ENCODE measurements around the gene JAZF1. TPM values are rescaled to one million over a fixed set of nuclear protein-coding genes. Genes with fewer than 3 reads are reported as not detected.

JAZF1 gene
- total RNA-seq, 2 donors from 2014 or later = 4.0 to 4.9 TPM

GRCh38 chr7:28224675-28225074, 44.1 kb upstream of the JAZF1 start:
- no peak for TF ChIP-seq POLR2A (IDR thresholded peaks at IDR 0.05)
- TF ChIP-seq CTCF (IDR thresholded peaks at IDR 0.05) = no peak
- H3K9me3 ChIP-seq = no peaks in the 10 kb centered on the region
- intact Hi-C loops (cut with DNase I) = no loop called here
- H3K4me3 ChIP-seq = no peak overlapping the region
- no peak overlapping the region for H3K27ac ChIP-seq
- H3K4me1 ChIP-seq = no peaks in the 10 kb centered on the region
- no peaks in the 10 kb centered on the region for H3K27me3 ChIP-seq
- DNase-seq = no peak
- ATAC-seq = no peak
- 90 to 95% methylated on average over 1 of the region's 1 CpG for WGBS, 2 donors
- no peaks in the 10 kb centered on the region for H3K36me3 ChIP-seq (replicated peaks in 1 of 2; ENCODE audit: insufficient read depth in 1 of 2, low read depth in 2 of 2)

DNA sequence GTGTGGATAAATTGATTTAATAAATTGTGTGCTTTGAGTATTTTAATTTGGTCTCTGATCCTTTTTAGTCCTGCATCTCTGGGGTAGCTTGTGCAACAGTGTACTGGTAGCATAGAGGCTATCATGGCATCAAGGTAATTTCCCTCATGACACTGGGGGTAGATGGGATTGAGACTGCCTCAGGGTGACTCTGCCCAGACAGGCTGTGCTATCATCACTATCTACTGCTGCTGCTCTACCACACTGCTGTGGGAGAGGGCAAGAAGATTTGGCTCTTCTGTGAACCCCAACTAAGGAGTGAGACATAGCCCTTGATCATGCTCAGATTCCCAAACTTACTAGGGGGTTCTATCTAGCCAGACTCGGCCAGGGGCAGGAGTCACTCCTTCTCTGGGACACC, 43.6 kb upstream of the JAZF1 start:
- Histone ChIP-seq H3K4me3 (no peak overlapping the region), H3K36me3 (replicated peaks in 1 of 2; ENCODE audit: insufficient read depth in 1 of 2, low read depth in 2 of 2) (no peaks in the 10 kb centered on the region), H3K4me1 (no peaks in the 10 kb centered on the region), H3K27ac (no peak overlapping the region), H3K9me3 (no peaks in the 10 kb centered on the region), H3K27me3 (no peaks in the 10 kb centered on the region)
- intact Hi-C loops (cut with DNase I) = no loop called here
- DNase-seq (no peak), ATAC-seq (no peak)
- TF ChIP-seq CTCF (IDR thresholded peaks at IDR 0.05) (no peak), POLR2A (IDR thresholded peaks at IDR 0.05) (no peak)
- 14 to 45% methylated on average over 1 of the region's 1 CpG for WGBS, 2 donors

GRCh38 chr7:28222636-28223035, 42.0 kb upstream of the JAZF1 start:
- Histone ChIP-seq H3K4me1 (no peaks in the 10 kb centered on the region), H3K4me3 (no peak overlapping the region), H3K27ac (no peak overlapping the region), H3K9me3 (no peaks in the 10 kb centered on the region), H3K27me3 (no peaks in the 10 kb centered on the region), H3K36me3 (replicated peaks in 1 of 2; ENCODE audit: insufficient read depth in 1 of 2, low read depth in 2 of 2) (no peaks in the 10 kb centered on the region)
- DNase-seq = no peak
- no peak for ATAC-seq
- intact Hi-C loops (cut with DNase I) = no loop called here
- TF ChIP-seq CTCF (IDR thresholded peaks at IDR 0.05) (no peak), POLR2A (IDR thresholded peaks at IDR 0.05) (no peak)
- 36 to 38% methylated on average over 3 of the region's 3 CpGs for WGBS, 2 donors

DNA sequence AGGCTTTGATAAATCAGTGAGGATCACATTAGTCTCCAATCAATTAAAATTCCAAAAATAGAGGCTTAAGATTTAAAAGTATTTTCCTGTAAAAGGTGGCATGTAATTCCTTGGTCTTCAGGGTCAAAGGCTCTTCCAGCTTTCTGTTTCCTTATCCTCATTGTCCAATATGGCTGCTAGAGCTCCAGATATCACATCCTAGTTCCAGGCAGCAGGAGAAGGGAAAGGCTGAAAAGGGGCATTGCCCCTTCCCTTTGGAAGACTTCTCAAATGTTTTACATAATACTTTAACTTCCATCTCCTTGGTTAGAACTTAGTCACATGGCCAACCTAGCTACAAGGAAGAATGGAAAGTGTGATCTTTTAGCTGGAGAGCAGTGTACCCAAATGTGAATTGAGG, 39.2 kb upstream of the JAZF1 start:
- Histone ChIP-seq H3K9me3 (no peaks in the 10 kb centered on the region), H3K27me3 (no peaks in the 10 kb centered on the region), H3K4me1 (no peaks in the 10 kb centered on the region), H3K36me3 (replicated peaks in 1 of 2; ENCODE audit: insufficient read depth in 1 of 2, low read depth in 2 of 2) (no peaks in the 10 kb centered on the region), H3K27ac (no peak overlapping the region), H3K4me3 (no peak overlapping the region)
- no peak for TF ChIP-seq CTCF (IDR thresholded peaks at IDR 0.05)
- TF ChIP-seq POLR2A (IDR thresholded peaks at IDR 0.05) = no peak
- intact Hi-C loops (cut with DNase I) = no loop called here
- no peak for DNase-seq
- no peak for ATAC-seq

DNA sequence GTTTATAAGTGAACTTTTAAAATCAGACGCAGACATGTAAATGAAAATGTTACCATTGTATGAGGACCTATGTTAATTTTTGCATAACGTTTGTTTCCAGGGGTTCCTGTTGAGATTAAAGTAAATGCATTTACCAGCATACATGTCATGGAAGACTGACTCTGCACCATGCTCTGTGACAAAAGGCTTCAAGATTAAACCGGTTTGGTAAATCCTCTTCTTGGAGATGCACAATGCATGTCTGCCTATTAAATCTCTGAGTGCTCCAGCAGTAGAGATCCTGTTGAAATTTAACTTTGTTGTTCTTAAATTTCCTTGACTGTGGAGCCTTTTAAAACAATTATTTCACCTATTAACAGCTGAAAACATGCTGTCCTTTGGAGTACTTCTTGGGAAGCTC, 36.5 kb upstream of the JAZF1 start:
- no peak for ATAC-seq
- WGBS, 2 donors = 70 to 75% methylated on average over 3 of the region's 3 CpGs

More for the DNA sequence above, 36.5 kb upstream of the JAZF1 start:
- TF ChIP-seq POLR2A (IDR thresholded peaks at IDR 0.05) (no peak), CTCF (IDR thresholded peaks at IDR 0.05) (no peak)
- H3K36me3 ChIP-seq (replicated peaks in 1 of 2; ENCODE audit: insufficient read depth in 1 of 2, low read depth in 2 of 2) = no peaks in the 10 kb centered on the region
- intact Hi-C loops (cut with DNase I) = no loop called here
- no peaks in the 10 kb centered on the region for H3K9me3 ChIP-seq
- H3K27ac ChIP-seq = no peak overlapping the region
- H3K4me3 ChIP-seq = no peak overlapping the region
- no peaks in the 10 kb centered on the region for H3K4me1 ChIP-seq
- no peaks in the 10 kb centered on the region for H3K27me3 ChIP-seq
- DNase-seq = no peak
